ENCODE measurements around the gene PLCB3.

The PLCB3 gene

DNA sequence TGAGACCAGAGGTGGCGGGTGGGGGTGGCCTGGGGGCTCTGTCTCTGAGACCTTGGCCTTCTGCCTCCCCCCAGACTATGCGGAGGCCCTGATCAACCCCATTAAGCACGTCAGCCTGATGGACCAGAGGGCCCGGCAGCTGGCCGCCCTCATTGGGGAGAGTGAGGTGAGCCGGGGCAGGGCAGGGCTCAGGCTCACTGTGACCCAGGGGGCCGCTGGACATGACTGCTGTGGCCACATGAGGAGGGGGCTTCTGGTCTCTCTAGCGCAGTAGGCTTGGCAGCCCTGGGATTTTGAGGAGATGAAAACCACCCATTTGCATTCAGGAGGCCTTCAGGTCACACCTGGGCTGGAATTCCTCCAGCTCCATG lies 12.6 kb downstream of the PLCB3 start:
- TF ChIP-seq, protein P1, sequence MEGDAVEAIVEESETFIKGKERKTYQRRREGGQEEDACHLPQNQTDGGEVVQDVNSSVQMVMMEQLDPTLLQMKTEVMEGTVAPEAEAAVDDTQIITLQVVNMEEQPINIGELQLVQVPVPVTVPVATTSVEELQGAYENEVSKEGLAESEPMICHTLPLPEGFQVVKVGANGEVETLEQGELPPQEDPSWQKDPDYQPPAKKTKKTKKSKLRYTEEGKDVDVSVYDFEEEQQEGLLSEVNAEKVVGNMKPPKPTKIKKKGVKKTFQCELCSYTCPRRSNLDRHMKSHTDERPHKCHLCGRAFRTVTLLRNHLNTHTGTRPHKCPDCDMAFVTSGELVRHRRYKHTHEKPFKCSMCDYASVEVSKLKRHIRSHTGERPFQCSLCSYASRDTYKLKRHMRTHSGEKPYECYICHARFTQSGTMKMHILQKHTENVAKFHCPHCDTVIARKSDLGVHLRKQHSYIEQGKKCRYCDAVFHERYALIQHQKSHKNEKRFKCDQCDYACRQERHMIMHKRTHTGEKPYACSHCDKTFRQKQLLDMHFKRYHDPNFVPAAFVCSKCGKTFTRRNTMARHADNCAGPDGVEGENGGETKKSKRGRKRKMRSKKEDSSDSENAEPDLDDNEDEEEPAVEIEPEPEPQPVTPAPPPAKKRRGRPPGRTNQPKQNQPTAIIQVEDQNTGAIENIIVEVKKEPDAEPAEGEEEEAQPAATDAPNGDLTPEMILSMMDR (IDR thresholded peaks at IDR 0.05; ENCODE audit: extremely low read depth, missing control alignments), result no peak

GRCh38 chr11:64264371-64264852 lies 13.1 kb downstream of the PLCB3 start:
- DNase-seq (ENCODE audit: low spot score), result no peak
- TF ChIP-seq, protein P1 (IDR thresholded peaks at IDR 0.05; ENCODE audit: extremely low read depth, missing control alignments), result no peak

More for the DNA sequence above, 12.6 kb downstream of the PLCB3 start:
- DNase-seq (ENCODE audit: low spot score), result no peak

DNA sequence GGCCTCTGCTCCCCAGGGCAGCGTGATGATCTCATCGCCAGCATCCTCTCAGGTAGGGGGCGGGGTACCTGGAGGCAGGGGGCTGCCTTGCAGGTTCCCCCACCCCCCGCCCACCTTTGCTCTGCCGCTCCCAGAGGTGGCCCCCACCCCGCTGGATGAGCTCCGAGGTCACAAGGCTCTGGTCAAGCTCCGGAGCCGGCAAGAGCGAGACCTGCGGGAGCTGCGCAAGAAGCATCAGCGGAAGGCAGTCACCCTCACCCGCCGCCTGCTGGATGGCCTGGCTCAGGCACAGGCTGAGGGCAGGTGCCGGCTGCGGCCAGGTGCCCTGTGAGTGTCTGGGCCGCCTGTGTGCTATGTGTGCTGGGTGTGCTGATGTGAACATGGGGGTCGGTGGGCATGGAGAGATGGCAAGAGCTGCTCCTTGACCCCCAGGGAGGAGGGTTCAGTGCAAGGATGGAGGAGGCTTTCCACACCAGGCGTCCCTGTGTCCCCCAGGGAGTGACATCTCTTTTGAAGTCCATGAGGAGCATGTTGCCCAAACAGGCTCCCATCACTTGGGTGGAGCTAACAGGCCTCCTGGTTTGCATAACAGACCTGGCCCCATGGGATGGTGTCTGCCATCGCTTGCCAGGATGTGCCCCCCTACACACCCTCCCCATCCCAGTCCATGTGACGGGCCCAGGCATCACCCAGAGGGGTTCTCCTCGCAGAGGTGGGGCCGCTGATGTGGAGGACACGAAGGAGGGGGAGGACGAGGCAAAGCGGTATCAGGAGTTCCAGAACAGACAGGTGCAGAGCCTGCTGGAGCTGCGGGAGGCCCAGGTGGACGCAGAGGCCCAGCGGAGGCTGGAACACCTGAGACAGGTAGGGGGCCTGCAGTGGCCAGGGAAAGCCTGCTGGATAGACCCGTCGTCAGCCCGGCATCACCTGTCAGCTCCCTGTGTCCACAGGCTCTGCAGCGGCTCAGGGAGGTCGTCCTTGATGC lies 14.1 kb downstream of the PLCB3 start:
- TF ChIP-seq, protein P1 (IDR thresholded peaks at IDR 0.05; ENCODE audit: extremely low read depth, missing control alignments), result no peak

DNA sequence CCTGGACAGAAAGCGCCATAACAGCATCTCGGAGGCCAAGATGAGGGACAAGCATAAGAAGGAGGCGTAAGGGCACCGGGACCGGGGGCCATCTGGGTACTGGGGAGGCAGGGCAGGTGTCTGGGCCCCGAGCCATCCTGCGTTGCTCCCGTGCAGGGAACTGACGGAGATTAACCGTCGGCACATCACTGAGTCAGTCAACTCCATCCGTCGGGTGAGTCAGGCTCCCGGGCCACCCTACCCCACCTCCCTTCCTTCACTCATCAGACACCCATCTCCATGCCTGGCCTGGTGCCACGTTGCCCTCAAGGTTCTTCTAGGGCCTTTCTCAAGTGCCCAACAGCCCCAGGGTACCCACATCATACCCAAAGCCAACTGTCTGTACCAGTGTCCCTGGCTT lies 15.0 kb downstream of the PLCB3 start:
- TF ChIP-seq, protein P1 (IDR thresholded peaks at IDR 0.05; ENCODE audit: extremely low read depth, missing control alignments), result no peak
- no peak for DNase-seq (ENCODE audit: low spot score)

More for the DNA sequence above, 14.1 kb downstream of the PLCB3 start:
- DNase-seq (ENCODE audit: low spot score), result no peak

GRCh38 chr11:64267207-64267945 lies 16.0 kb downstream of the PLCB3 start:
- no peak for DNase-seq (ENCODE audit: low spot score)
- TF ChIP-seq, protein P1 (IDR thresholded peaks at IDR 0.05; ENCODE audit: extremely low read depth, missing control alignments), result no peak

GRCh38 chr11:64268025-64268892 lies 16.9 kb downstream of the PLCB3 start:
- TF ChIP-seq, protein P1 (IDR thresholded peaks at IDR 0.05; ENCODE audit: extremely low read depth, missing control alignments), result no peak
- DNase-seq (ENCODE audit: low spot score), result no peak

All from GM20000 (cell line).